ENCODE data around the gene TMED1. TPM values are rescaled to one million over a fixed set of nuclear protein-coding genes. Genes with fewer than 3 reads are reported as not detected.

Gene TMED1
- total and polyA plus RNA-seq, 2 experiments from 2014 or later: 29.7 to 37.2 TPM

- H3K27ac Mint-ChIP-seq: no peak overlapping the region
- Histone ChIP-seq H3K79me2 (replicated peaks; ENCODE audit: insufficient read depth) (no peaks in the 10 kb centered on the region), H3K27ac (ENCODE audit: low read depth) (no peak overlapping the region), H4K20me1 (replicated peaks; ENCODE audit: insufficient read depth) (no peaks in the 10 kb centered on the region), H3K4me2 (no peak overlapping the region), H3K27me3 (ENCODE audit: insufficient read depth) (no peaks in the 10 kb centered on the region), H3K4me3 (no peak overlapping the region), H3K36me3 (ENCODE audit: insufficient read depth) (no peaks in the 10 kb centered on the region; the same call in 1 of the 2 replicates), H3K9me2 (ENCODE audit: insufficient read depth) (no peaks in the 10 kb centered on the region), H3F3A (replicated peaks; ENCODE audit: low read depth) (no peaks in the 10 kb centered on the region), H3K4me1 (ENCODE audit: insufficient read depth) (no peaks in the 10 kb centered on the region), H2AFZ (no peak overlapping the region)
- TF ChIP-seq ETS1 (IDR thresholded peaks at IDR 0.05): no peak
- peaks cover 10% of the 10 kb centered on the region for H3K27me3 Mint-ChIP-seq (ENCODE audit: insufficient read depth, low read depth, poor library complexity)
- H3K4me1 Mint-ChIP-seq: no peaks in the 10 kb centered on the region
- H3K36me3 Mint-ChIP-seq (ENCODE audit: low read depth): peaks cover 47% of the 10 kb centered on the region
- no peaks in the 10 kb centered on the region for H3K9me3 Mint-ChIP-seq
- no peak overlapping the region for H3K4me3 Mint-ChIP-seq
- no peak for DNase-seq (ENCODE audit: low spot score)
- no peak for ATAC-seq
These were observed 30.8 kb downstream of the TMED1 start for GRCh38 chr19:10805065-10805757.

DNA sequence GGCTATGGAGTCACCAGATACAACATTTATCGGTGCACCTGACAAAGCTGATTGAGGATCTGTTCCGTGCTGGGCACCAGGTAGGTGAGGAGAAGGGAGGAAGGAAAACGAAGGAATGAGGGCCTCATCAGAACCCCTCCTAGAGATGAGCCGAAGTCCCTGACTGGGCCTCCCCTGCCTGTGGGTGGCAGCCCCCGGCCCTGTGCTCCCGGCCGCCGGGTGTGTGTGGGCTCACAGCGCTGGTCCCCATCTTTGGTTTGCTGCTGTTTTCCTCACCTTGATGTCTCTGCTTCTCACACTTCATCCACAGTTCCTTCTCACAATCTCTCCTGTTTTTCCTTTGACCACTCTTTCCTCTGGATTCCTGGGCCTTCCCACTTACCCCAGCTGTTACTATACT is 32.8 kb downstream of the TMED1 start:
- H3K9me3 Mint-ChIP-seq: no peaks in the 10 kb centered on the region
- H3K9me2 ChIP-seq (ENCODE audit: insufficient read depth): no peaks in the 10 kb centered on the region

More for the DNA sequence above, 32.8 kb downstream of the TMED1 start:
- Histone ChIP-seq H3K4me3 (no peak overlapping the region), H3K4me2 (no peak overlapping the region), H3K27ac (ENCODE audit: low read depth) (no peak overlapping the region), H3K79me2 (replicated peaks; ENCODE audit: insufficient read depth) (no peaks in the 10 kb centered on the region), H3F3A (replicated peaks; ENCODE audit: low read depth) (no peaks in the 10 kb centered on the region), H2AFZ (no peak overlapping the region), H3K27me3 (ENCODE audit: insufficient read depth) (no peaks in the 10 kb centered on the region), H3K36me3 (ENCODE audit: insufficient read depth) (no peaks in the 10 kb centered on the region; the same call in 1 of the 2 replicates), H3K4me1 (ENCODE audit: insufficient read depth) (no peaks in the 10 kb centered on the region), H4K20me1 (replicated peaks; ENCODE audit: insufficient read depth) (no peaks in the 10 kb centered on the region)
- TF ChIP-seq POLR2AphosphoS5 (IDR thresholded peaks at IDR 0.05; ENCODE audit: low read depth) (no peak), NANOG (IDR thresholded peaks at IDR 0.05; ENCODE audit: borderline replicate concordance) (no peak), ZNF331 (CRISPR knock-in tag; IDR thresholded peaks at IDR 0.05; ENCODE audit: low read depth) (no peak), ETS1 (IDR thresholded peaks at IDR 0.05) (no peak), CREB1 (CRISPR knock-in tag; IDR thresholded peaks at IDR 0.05; ENCODE audit: low read depth) (no peak), JUNB (IDR thresholded peaks at IDR 0.05; ENCODE audit: unreplicated experiment) (no peak), STAT1 (IDR thresholded peaks at IDR 0.05; ENCODE audit: unreplicated experiment) (no peak), CTCF (conservative IDR thresholded peaks at IDR 0.05; ENCODE audit: low read depth in 2 of 2) (no peak)
- no peak for ATAC-seq
- H3K36me3 Mint-ChIP-seq (ENCODE audit: low read depth): peaks cover 38% of the 10 kb centered on the region
- H3K4me3 Mint-ChIP-seq: no peak overlapping the region
- H3K4me1 Mint-ChIP-seq: no peaks in the 10 kb centered on the region
- H3K27ac Mint-ChIP-seq: no peak overlapping the region
- DNase-seq (ENCODE audit: low spot score): no peak
- H3K27me3 Mint-ChIP-seq (ENCODE audit: insufficient read depth, low read depth, poor library complexity): peaks cover 7% of the 10 kb centered on the region
